ENCODE measurements around the gene PLA2G4E.

The PLA2G4E gene

GRCh38 chr15:41967506-41968206 lies 53.2 kb downstream of the PLA2G4E start:
- in situ Hi-C loops (cut with MboI; ENCODE audit: low pct_unique_long_range_greater_than_20kb, low sequenced_read_pairs) = no loop called here
- DNase-seq = peak; percentile 92

GRCh38 chr15:41966920-41967465 lies 53.8 kb downstream of the PLA2G4E start:
- no peak for DNase-seq
- in situ Hi-C loops (cut with MboI; ENCODE audit: low pct_unique_long_range_greater_than_20kb, low sequenced_read_pairs) = no loop called here

- in situ Hi-C loops (cut with MboI; ENCODE audit: low pct_unique_long_range_greater_than_20kb, low sequenced_read_pairs) = no loop called here
- DNase-seq = no peak
Observed at GRCh38 chr15:41966414-41966812, 54.4 kb downstream of the PLA2G4E start.

DNA sequence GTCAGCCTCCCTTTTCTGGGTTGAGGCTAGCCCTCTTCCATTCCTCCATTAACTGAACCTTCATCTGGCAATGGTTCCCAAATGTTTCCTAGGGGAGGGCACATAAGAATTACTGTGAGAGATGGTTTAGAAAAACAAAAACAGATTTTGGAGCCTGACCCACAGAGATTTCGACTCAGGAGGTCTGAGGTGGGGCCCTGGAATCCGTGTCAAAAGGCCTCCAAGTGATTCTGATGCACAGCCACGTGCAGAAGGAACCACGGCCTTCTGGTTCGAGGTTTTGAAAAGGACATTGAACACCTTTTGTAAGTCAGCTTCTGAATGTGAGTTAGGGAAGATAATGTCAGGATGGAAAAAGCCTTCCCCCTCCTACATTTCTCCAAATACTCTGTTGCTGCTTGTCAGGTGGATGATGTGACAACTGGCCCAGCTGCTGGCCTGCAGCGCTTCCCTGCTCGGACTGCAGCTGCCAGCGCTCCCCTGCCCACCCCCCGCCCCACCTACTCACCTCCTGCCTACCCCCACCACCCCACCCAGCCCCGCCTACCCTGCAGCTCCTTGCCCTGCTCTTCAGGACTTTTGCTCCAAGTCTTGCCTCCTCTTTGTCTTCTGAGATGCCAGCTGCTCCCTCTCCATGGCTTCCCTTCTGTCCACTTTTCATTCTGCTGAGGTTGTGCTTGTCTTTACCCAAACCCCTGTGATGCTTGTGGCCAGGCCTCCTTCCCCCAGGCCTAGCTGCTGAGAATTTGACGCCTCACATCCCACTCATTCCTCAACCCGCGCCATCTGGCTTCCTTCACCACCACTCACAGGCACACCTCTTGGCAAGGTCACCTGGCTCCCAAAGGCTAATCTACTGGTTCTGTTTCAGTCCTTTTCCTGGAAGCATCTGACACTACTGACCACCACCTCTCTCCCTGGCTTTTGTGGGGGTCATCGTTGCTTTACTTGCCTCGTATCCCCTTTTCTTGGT lies 55.1 kb downstream of the PLA2G4E start:
- DNase-seq = no peak
- in situ Hi-C loops (cut with MboI; ENCODE audit: low pct_unique_long_range_greater_than_20kb, low sequenced_read_pairs) = no loop called here

- in situ Hi-C loops (cut with MboI; ENCODE audit: low pct_unique_long_range_greater_than_20kb, low sequenced_read_pairs) = no loop called here
- DNase-seq = no peak
Observed at GRCh38 chr15:41961595-41962202, 59.1 kb downstream of the PLA2G4E start.

- in situ Hi-C loops (cut with MboI; ENCODE audit: low pct_unique_long_range_greater_than_20kb, low sequenced_read_pairs) = no loop called here
- no peak for DNase-seq
Observed at GRCh38 chr15:41961001-41961518, 59.8 kb downstream of the PLA2G4E start.

GRCh38 chr15:41958002-41958420 lies 62.8 kb downstream of the PLA2G4E start:
- in situ Hi-C loops (cut with MboI; ENCODE audit: low pct_unique_long_range_greater_than_20kb, low sequenced_read_pairs) = no loop called here
- no peak for DNase-seq

- in situ Hi-C loops (cut with MboI; ENCODE audit: low pct_unique_long_range_greater_than_20kb, low sequenced_read_pairs) = no loop called here
- no peak for DNase-seq
Observed at GRCh38 chr15:41957021-41957897, 63.6 kb downstream of the PLA2G4E start.

GRCh38 chr15:41955807-41956525 lies 64.9 kb downstream of the PLA2G4E start:
- no peak for DNase-seq
- in situ Hi-C loops (cut with MboI; ENCODE audit: low pct_unique_long_range_greater_than_20kb, low sequenced_read_pairs) = no loop called here

- DNase-seq = no peak
- in situ Hi-C loops (cut with MboI; ENCODE audit: low pct_unique_long_range_greater_than_20kb, low sequenced_read_pairs) = no loop called here
Observed at GRCh38 chr15:41955100-41955499, 65.7 kb downstream of the PLA2G4E start.

DNA sequence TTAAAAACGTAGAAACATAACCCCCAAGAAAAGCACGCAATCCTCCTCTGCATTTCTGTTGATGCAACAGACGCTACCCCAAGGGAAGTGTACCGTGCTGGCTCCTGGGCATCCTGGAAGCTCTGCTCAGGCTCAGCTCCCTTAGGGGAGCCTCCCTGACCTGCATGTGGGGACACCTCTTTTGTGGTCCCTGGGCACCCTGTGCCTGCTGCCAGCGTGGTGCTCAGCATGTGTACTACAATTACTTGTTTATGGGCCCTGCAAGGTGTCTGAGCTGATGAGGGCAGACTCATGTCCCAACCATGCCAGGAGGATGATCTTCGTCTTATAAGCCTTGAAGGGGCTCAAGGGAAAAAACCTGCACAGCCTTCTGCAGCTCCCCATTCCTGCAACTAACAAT lies 66.8 kb downstream of the PLA2G4E start:
- no peak for DNase-seq
- in situ Hi-C loops (cut with MboI; ENCODE audit: low pct_unique_long_range_greater_than_20kb, low sequenced_read_pairs) = no loop called here

DNA sequence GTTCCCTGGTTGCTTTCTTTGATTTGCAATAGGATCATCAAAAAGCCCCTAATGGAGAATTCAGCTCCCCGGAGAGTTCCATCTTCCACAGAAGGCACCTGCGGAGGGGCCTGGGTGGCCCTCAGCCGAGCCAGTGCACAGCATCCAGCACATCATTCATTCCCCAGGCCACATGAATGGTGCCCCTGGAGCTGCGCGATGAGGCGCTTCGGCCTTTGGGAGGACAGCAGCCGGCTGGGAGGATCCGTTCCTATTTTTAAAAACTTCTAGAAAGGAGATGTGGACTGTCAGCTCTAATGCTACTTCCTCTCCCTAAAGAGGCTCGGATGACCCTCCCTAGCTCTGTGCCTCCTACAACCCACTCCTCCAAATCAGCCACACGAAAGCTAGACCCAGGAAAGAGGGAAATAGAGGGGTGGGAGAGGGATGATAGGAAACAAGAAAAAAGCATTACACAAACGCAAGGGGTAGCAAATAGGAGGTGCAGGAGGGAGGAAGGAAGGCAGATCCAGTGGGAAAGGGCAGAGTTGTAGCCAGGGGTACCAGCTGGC lies 68.8 kb downstream of the PLA2G4E start:
- in situ Hi-C loops (cut with MboI; ENCODE audit: low pct_unique_long_range_greater_than_20kb, low sequenced_read_pairs) = no loop called here
- DNase-seq = no peak

GRCh38 chr15:41951571-41951970 lies 69.3 kb downstream of the PLA2G4E start:
- in situ Hi-C loops (cut with MboI; ENCODE audit: low pct_unique_long_range_greater_than_20kb, low sequenced_read_pairs) = no loop called here
- no peak for DNase-seq

DNA sequence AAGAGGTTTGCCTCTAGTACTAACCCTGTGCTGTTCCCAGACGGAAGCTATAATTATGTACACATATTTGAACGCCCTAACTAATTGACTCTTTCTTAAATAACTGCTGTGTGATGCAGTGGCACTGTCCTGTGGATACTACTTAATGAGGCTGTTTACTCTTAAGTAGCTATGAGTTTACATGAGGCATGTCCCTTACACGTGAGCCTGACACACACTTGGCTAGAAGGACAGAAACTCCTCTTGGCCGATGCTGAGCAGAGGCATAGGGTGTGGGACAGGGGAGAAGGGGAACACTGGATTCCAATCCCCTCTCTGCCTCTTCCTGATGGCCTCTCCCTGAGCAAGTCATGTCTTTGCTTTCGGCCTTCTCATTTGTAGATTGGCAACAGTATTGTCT lies 70.4 kb downstream of the PLA2G4E start:
- in situ Hi-C loops (cut with MboI; ENCODE audit: low pct_unique_long_range_greater_than_20kb, low sequenced_read_pairs) = no loop called here
- no peak for DNase-seq

DNA sequence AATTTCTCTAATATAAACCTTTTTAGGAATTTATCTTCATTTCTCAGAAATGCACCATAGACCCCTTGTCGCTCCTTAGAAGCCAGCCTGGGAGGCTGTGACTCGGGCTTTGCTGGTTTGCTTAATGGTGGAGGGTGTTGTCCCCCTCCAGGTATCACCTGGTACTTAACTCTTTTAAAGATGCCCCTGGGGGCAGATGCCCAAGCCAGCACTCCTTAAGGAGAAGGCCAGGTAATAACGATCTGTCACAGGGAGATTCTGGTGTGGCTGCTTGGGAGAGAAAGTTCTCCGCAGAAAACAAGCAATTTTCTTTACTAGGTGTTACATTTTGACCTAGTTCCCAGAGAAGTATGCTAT lies 70.7 kb downstream of the PLA2G4E start:
- DNase-seq = no peak
- in situ Hi-C loops (cut with MboI; ENCODE audit: low pct_unique_long_range_greater_than_20kb, low sequenced_read_pairs) = no loop called here

GRCh38 chr15:41949401-41950126 lies 71.3 kb downstream of the PLA2G4E start:
- in situ Hi-C loops (cut with MboI; ENCODE audit: low pct_unique_long_range_greater_than_20kb, low sequenced_read_pairs) = no loop called here
- DNase-seq = no peak

- in situ Hi-C loops (cut with MboI; ENCODE audit: low pct_unique_long_range_greater_than_20kb, low sequenced_read_pairs) = no loop called here
- DNase-seq = no peak
Observed at GRCh38 chr15:41948490-41948889, 72.4 kb downstream of the PLA2G4E start.
